H1 (cell line): ENCODE data around the gene FBXL16. TPM values are rescaled to one million over a fixed set of nuclear protein-coding genes. Genes with fewer than 3 reads are reported as not detected.
A peak's percentile ranks its signal among the peaks of the same experiment; 100 is the strongest.

Experiments
- CTCF ChIA-PET: fragments of 300-600 bp; sonication (Branson Sonifier 250); formaldehyde crosslinking; loops from one replicate; lab custom pipeline; 2021; ENCODE audit not compliant: partially characterized antibody; lab: Charles Lee
- POLR2A ChIA-PET: fragments of 300-600 bp; sonication (Branson Sonifier 250); formaldehyde crosslinking; loops from one replicate; lab custom pipeline; 2021; ENCODE audit warnings: inconsistent platforms; ENCODE audit not compliant: partially characterized antibody; lab: Charles Lee
- DNase-seq, 2 experiments: peaks; one replicate each; pipeline versions ENCODE4 v3.0.0 to v3.0.0-alpha.2; 2010 to 2022; ENCODE audit warnings: low spot score in 2 of 2, low read depth in 1 of 2, mixed read lengths in 1 of 2
- FAIRE-seq: peaks from 2 replicates; lab custom pipeline; 2011; peaks lifted over from hg19 to GRCh38; lab: Jason Lieb, UNC
- H2AFZ ChIP-seq: 2 replicates; pipeline ENCODE4 v1.8.1; 2012; ENCODE audit warnings: low read length, inconsistent platforms
- H2AK5ac ChIP-seq: 2 replicates; pipeline ENCODE4 v1.6.1; 2013; ENCODE audit warnings: low read depth, low read length
- H2BK120ac ChIP-seq: replicated peaks from 2 replicates; pipeline ENCODE3; 2013; ENCODE audit warnings: low read depth, low read length, inconsistent platforms
- H2BK12ac ChIP-seq: 2 replicates; pipeline ENCODE4 v1.6.1; 2013; ENCODE audit warnings: low read depth, low read length
- H2BK15ac ChIP-seq: 2 replicates; pipeline ENCODE4 v1.6.1; 2013; ENCODE audit warnings: low read length
- H2BK20ac ChIP-seq: 2 replicates; pipeline ENCODE4 v1.6.1; 2013; ENCODE audit warnings: low read length
- H2BK5ac ChIP-seq: 2 replicates; pipeline ENCODE4 v1.6.1; 2013; ENCODE audit warnings: low read depth, low read length
- H3K14ac ChIP-seq: 2 replicates; pipeline ENCODE4 v1.6.1; 2013; ENCODE audit warnings: inconsistent platforms; ENCODE audit not compliant: insufficient read length
- H3K18ac ChIP-seq: 2 replicates; pipeline ENCODE4 v1.6.1; 2013; ENCODE audit warnings: low read length; ENCODE audit errors: extremely low read depth
- H3K23ac ChIP-seq: 2 replicates; pipeline ENCODE4 v1.6.1; 2013; ENCODE audit warnings: inconsistent platforms; ENCODE audit not compliant: insufficient read length
- H3K23me2 ChIP-seq: 2 replicates; pipeline ENCODE4 v1.6.1; 2013; ENCODE audit warnings: low read depth, low read length
- H3K27ac ChIP-seq: 2 replicates; pipeline ENCODE4 v1.6.1; 2011; ENCODE audit warnings: low read depth, low read length, inconsistent platforms
- H3K27me3 ChIP-seq, 4 experiments: replicated peaks in 1 of 4; 1 replicate in 1 of 4; 2 replicates in 3 of 4; pipeline versions ENCODE4 v1.6.1 to v1.8.1; 2011 to 2013; ENCODE audit warnings: low read length in 3 of 4, mild to moderate bottlenecking in 3 of 4, inconsistent platforms in 2 of 4, mixed read lengths in 2 of 4, moderate library complexity in 1 of 4; ENCODE audit not compliant: control insufficient read depth in 3 of 4, insufficient read depth in 3 of 4; ENCODE audit errors: extremely low read depth in 1 of 4
- H3K36me3 ChIP-seq, 4 experiments: 2 replicates each; pipeline versions ENCODE4 v1.6.1 to v1.8.1; 2011 to 2013; ENCODE audit warnings: mild to moderate bottlenecking in 4 of 4, low read length in 3 of 4, moderate library complexity in 2 of 4, control low read depth in 1 of 4, inconsistent platforms in 1 of 4; ENCODE audit not compliant: insufficient read depth in 4 of 4, control insufficient read depth in 2 of 4
- H3K4ac ChIP-seq: replicated peaks from 2 replicates; pipeline ENCODE3; 2013; ENCODE audit warnings: low read length, low read depth, mixed read lengths, inconsistent platforms; ENCODE audit not compliant: insufficient read length
- H3K4me1 ChIP-seq, 4 experiments: replicated peaks in 1 of 4; 1 replicate in 1 of 4; 2 replicates in 3 of 4; pipeline versions ENCODE4 v1.6.1 to v1.8.1; 2011 to 2013; ENCODE audit warnings: low read length in 3 of 4, inconsistent platforms in 2 of 4, mixed read lengths in 1 of 4; ENCODE audit not compliant: insufficient read depth in 4 of 4, control insufficient read depth in 3 of 4
- H3K4me2 ChIP-seq, 2 experiments: 2 replicates each; pipeline versions ENCODE4 v1.6.1 to v1.8.1; 2011 to 2013; ENCODE audit warnings: low read depth in 2 of 2, low read length in 2 of 2, control low read depth in 1 of 2, inconsistent platforms in 1 of 2, mild to moderate bottlenecking in 1 of 2; ENCODE audit not compliant: insufficient read depth in 1 of 2
- H3K4me3 ChIP-seq, 4 experiments: fragments of 200-600, 300-600 bp in 1 of 4; sonication (generic), shearing (Covaris generic), sonication (Bioruptor Twin) in 1 of 4; 2 replicates each; pipeline versions ENCODE4 v1.5.1 to v1.8.1; 2011 to 2016; ENCODE audit warnings: low read length in 4 of 4, low read depth in 3 of 4, control low read depth in 2 of 4, inconsistent platforms in 2 of 4, mild to moderate bottlenecking in 2 of 4, mixed read lengths in 1 of 4, moderate library complexity in 1 of 4; ENCODE audit not compliant: insufficient read depth in 2 of 4; ENCODE audit errors: extremely low read depth in 1 of 4
- H3K56ac ChIP-seq: replicated peaks from 2 replicates; pipeline ENCODE3; 2013; ENCODE audit warnings: low read depth, mild to moderate bottlenecking, mixed read lengths, low read length, inconsistent platforms; ENCODE audit not compliant: insufficient read length
- H3K79me1 ChIP-seq: 2 replicates; pipeline ENCODE4 v1.6.1; 2013; ENCODE audit warnings: low read depth, low read length, control low read depth
- H3K79me2 ChIP-seq, 2 experiments: 2 replicates each; pipeline versions ENCODE4 v1.6.1 to v1.8.1; 2012 to 2013; ENCODE audit warnings: low read length in 2 of 2, mild to moderate bottlenecking in 2 of 2, inconsistent platforms in 1 of 2; ENCODE audit not compliant: insufficient read depth in 2 of 2, control insufficient read depth in 1 of 2
- H3K9ac ChIP-seq, 4 experiments: replicated peaks in 1 of 4; 1 replicate in 1 of 4; 2 replicates in 3 of 4; pipeline versions ENCODE4 v1.6.1 to v1.8.1; 2011 to 2013; ENCODE audit warnings: low read depth in 3 of 4, low read length in 3 of 4, control low read depth in 2 of 4, mild to moderate bottlenecking in 2 of 4, moderate library complexity in 2 of 4, inconsistent platforms in 1 of 4; ENCODE audit errors: extremely low read depth in 1 of 4
- H3K9me3 ChIP-seq, 2 experiments: 2 replicates each; pipeline versions ENCODE4 v1.6.1 to v1.8.1; 2012 to 2013; ENCODE audit warnings: mild to moderate bottlenecking in 2 of 2, moderate library complexity in 2 of 2, control low read depth in 1 of 2, inconsistent platforms in 1 of 2, low read depth in 1 of 2, low read length in 1 of 2, mixed read lengths in 1 of 2; ENCODE audit not compliant: insufficient read depth in 2 of 2
- H4K20me1 ChIP-seq, 2 experiments: replicated peaks in 1 of 2; 2 replicates each; pipeline versions ENCODE3 to v1.8.1; 2011 to 2013; ENCODE audit warnings: inconsistent platforms in 2 of 2, low read length in 2 of 2, mild to moderate bottlenecking in 1 of 2; ENCODE audit not compliant: insufficient read depth in 2 of 2, control insufficient read depth in 1 of 2
- H4K5ac ChIP-seq: 2 replicates; pipeline ENCODE4 v1.6.1; 2013; ENCODE audit warnings: low read length, low read depth, mixed read lengths, inconsistent platforms; ENCODE audit not compliant: insufficient read length
- H4K8ac ChIP-seq: 2 replicates; pipeline ENCODE4 v1.8.0; 2013; ENCODE audit warnings: mild to moderate bottlenecking, moderate library complexity, low read length, inconsistent platforms; ENCODE audit not compliant: insufficient read depth; ENCODE audit errors: extremely low read depth
- H4K91ac ChIP-seq: replicated peaks from 2 replicates; pipeline ENCODE3; 2013; ENCODE audit warnings: low read length, mixed read lengths, inconsistent platforms; ENCODE audit not compliant: insufficient read length
- ASH2L ChIP-seq: fragments of 200-600, 300-600 bp; sonication (generic); IDR thresholded peaks from one replicate; pipeline ENCODE4 v1.7.1; 2017; ENCODE audit warnings: low read length
- RXRA ChIP-seq: IDR thresholded peaks from 2 replicates; pipeline ENCODE4 v1.6.1; 2011; ENCODE audit warnings: low read depth, mild to moderate bottlenecking, low read length, moderate library complexity; ENCODE audit not compliant: insufficient read depth
- SIN3A ChIP-seq, 2 experiments: IDR thresholded peaks in 1 of 2; conservative IDR thresholded peaks in 1 of 2; 2 replicates each; pipeline ENCODE4 v1.6.1; 2011 to 2012; ENCODE audit warnings: low read length in 2 of 2, improper control_type of control experiment in 1 of 2, low read depth in 1 of 2, mild to moderate bottlenecking in 1 of 2
- SIX5 ChIP-seq: IDR thresholded peaks from 2 replicates; pipeline ENCODE4 v1.6.1; 2011; ENCODE audit warnings: mild to moderate bottlenecking, low read depth, low read length
- SRF ChIP-seq: IDR thresholded peaks from 2 replicates; pipeline ENCODE4 v1.6.1; 2011; ENCODE audit warnings: mild to moderate bottlenecking, low read depth, low read length, moderate library complexity
- TAF7 ChIP-seq: optimal IDR thresholded peaks from 2 replicates; pipeline ENCODE3; 2011; ENCODE audit warnings: low read depth, mild to moderate bottlenecking, inconsistent platforms, low read length, moderate library complexity, borderline replicate concordance
- TBP ChIP-seq: IDR thresholded peaks from 2 replicates; pipeline ENCODE4 v1.6.1; 2011; ENCODE audit warnings: low read depth, low read length, improper control_type of control experiment
- TCF12 ChIP-seq: IDR thresholded peaks from 2 replicates; pipeline ENCODE4 v1.6.1; 2011; ENCODE audit warnings: low read depth, mild to moderate bottlenecking, low read length
- YY1 ChIP-seq: IDR thresholded peaks from 2 replicates; pipeline ENCODE4 v1.6.1; 2011; ENCODE audit warnings: low read depth, mild to moderate bottlenecking, low read length
- WGBS, 2 experiments: shearing (Covaris generic) in 1 of 2; methylation state at CpG; one replicate each; pipeline versions ENCODE4 v1.1.6 to v1.1.7; 2013 to 2015; ENCODE audit warnings: low lambda C conversion rate in 2 of 2, mixed read lengths in 2 of 2, inconsistent platforms in 1 of 2, low coverage in 1 of 2, missing lambda C conversion rate in 1 of 2; ENCODE audit not compliant: insufficient replicate concordance in 2 of 2, insufficient coverage in 1 of 2, insufficient read length in 1 of 2; ENCODE audit errors: extremely low coverage in 1 of 2, missing lambda C conversion rate in 1 of 2; 5-methylcytosine and 5-hydroxymethylcytosine counted together
- polyA plus RNA-seq, 7 experiments: library from polyadenylated mRNA; depleted of rRNA in 3 of 7; stranded (reverse) in 5 of 7; unstranded in 2 of 7; fragments of >200 nt in 5 of 7; fragments of 200-250 nt in 2 of 7; gene quantifications; 1 replicate in 5 of 7; 2 replicates in 1 of 7; 4 replicates in 1 of 7; pipeline versions ENCODE4 v1.2.1 to v1.2.3, GENCODE V29; 2011 to 2013; ENCODE audit warnings: missing spikeins in 2 of 7, mixed read lengths in 2 of 7
- total RNA-seq: library from RNA; stranded (reverse); fragmentation: NEBNext Ultra II Directional; extraction: Animal tissue kit (Norgen Biotek cat#: 25700); gene quantifications from 2 replicates; pipeline ENCODE4 v1.2.1, GENCODE V29; 2021
- TF ChIP-seq, protein P1 (sequence below): IDR thresholded peaks from 2 replicates; pipeline ENCODE4 v1.6.1; 2011; ENCODE audit warnings: low read depth, mild to moderate bottlenecking, low read length; ENCODE audit not compliant: insufficient read depth

Gene FBXL16
- total and polyA plus RNA-seq, 2 of the 8 experiments (the other 6 are each of a cell fraction or from before 2014, with no cell fraction given) = 12.5 to 12.8 TPM

DNA sequence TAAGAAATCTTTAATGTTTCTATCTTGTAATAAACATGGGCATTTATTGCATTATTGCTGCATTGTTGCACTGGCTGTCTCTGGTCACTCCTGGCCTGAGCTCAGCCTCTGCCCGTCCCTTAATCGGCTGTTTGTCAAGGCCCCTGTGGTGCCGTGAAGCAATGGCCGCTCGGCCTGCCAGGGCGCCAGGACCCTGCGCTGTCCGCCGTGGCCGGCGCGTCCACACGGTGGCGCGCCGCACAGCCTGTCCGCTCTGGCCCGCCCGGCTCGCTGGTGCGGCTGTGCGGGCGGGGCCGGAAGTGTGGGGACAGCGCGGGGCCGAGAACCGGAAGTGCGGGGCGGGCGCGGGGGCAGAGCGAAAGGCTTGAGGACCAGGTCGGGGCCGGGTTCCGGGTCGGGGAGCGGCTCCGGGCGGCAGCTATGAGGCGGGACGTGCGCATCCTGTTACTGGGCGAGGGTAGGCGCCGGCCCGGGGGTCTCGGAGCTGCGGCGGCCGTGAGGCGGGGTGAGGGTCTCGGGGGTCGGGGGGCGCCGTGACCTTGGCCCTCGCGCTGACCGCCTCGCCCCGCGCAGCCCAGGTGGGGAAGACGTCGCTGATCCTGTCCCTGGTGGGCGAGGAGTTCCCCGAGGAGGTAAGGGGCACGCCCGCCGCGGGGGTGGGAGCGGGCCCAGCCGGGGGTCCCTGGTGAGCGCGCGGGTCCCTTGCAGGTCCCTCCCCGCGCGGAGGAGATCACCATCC is 37.7 kb downstream of the FBXL16 start, which contains the start of gene RHOT2:
TSS of gene RHOT2 (plus strand) at position 353 of the 739 bp plus-strand sequence. CDS start at position 421, 68 bp downstream.
- peaks cover 0 to 8% (median 5%) of the 10 kb centered on the region in 4 experiments; a peak in 5 of 7 replicates for H3K4me1 ChIP-seq
- H2BK5ac ChIP-seq = 0 out of 2 replicates have a peak within 1 kb of the TSS, but pooled peaks have one; percentile 32
- POLR2A ChIA-PET = interaction anchor here (0.7 to 17.4 kb wide), 10 partner anchors 10 to 142 kb away, joined by 3 to 214 read pairs (median 4); partner anchors contain the start of genes JMJD8, RHBDL1, STUB1 and WDR90
- H3K79me2 ChIP-seq = peaks cover 0 to 13% of the 10 kb centered on the region in 2 experiments; a peak in 1 of 4 replicates
- H3K23me2 ChIP-seq = peaks cover 5% of the 10 kb centered on the region; the same call in 1 of the 2 replicates
- H3K18ac ChIP-seq = no peak within 1 kb of the TSS; the same call in 1 of the 2 replicates
- H3K27ac ChIP-seq = peak within 1 kb of the TSS; percentile 23; the same call in 1 of the 2 replicates
- DNase-seq (peak; percentile 47 to 94), FAIRE-seq (no peak)
- CTCF ChIA-PET = interaction anchor here (0.6 to 12.0 kb wide), 12 partner anchors 8 to 232 kb away, joined by 3 to 104 read pairs (median 4); partner anchors contain the start of genes JMJD8, WDR24 and WDR90
- no peak within 1 kb of the TSS for H2BK20ac ChIP-seq
- H3K4me2 ChIP-seq = peak within 1 kb of the TSS; percentile 46 to 83
- no peak within 1 kb of the TSS for H3K14ac ChIP-seq
- H3K27me3 ChIP-seq = no peaks in the 10 kb centered on the region
- H3K79me1 ChIP-seq = peaks cover 13% of the 10 kb centered on the region
- peak within 1 kb of the TSS; percentile 53; the same call in 1 of the 2 replicates for H2BK12ac ChIP-seq
- H4K20me1 ChIP-seq = peaks cover 4 to 23% of the 10 kb centered on the region in 2 experiments
- H3K23ac ChIP-seq = no peak within 1 kb of the TSS
- WGBS, 2 experiments = 18% methylated on average over 7 of the region's 78 CpGs; no CpG with 5 or more reads in 1 of the 2 experiments
- H4K8ac ChIP-seq = peak within 1 kb of the TSS; percentile 89
- peaks cover 11 to 37% (median 31%) of the 10 kb centered on the region in 4 experiments; a peak in 7 of 8 replicates for H3K36me3 ChIP-seq
- H4K5ac ChIP-seq = no peak within 1 kb of the TSS
- no peak within 1 kb of the TSS for H2AFZ ChIP-seq
- peak within 1 kb of the TSS; percentile 38 to 75 (median 57) for H3K9ac ChIP-seq
- no peak within 1 kb of the TSS for H2BK120ac ChIP-seq
- H2AK5ac ChIP-seq = peak within 1 kb of the TSS; percentile 4; the same call in 1 of the 2 replicates
- peak within 1 kb of the TSS; percentile 71 to 89 (median 76) for H3K4me3 ChIP-seq
- H3K4ac ChIP-seq = peak within 1 kb of the TSS; percentile 85
- H4K91ac ChIP-seq = peak within 1 kb of the TSS; percentile 81
- H3K9me3 ChIP-seq = no peaks in the 10 kb centered on the region
- H3K56ac ChIP-seq = peak within 1 kb of the TSS; percentile 39
- peak within 1 kb of the TSS; percentile 46; the same call in 1 of the 2 replicates for H2BK15ac ChIP-seq
- TF ChIP-seq TCF12 (0 out of 2 replicates have a peak, but pooled peaks have one; percentile 26), TAF7 (peak; percentile 80), ASH2L (peak; percentile 51), YY1 (peak; percentile 97), SRF (no peak; the same call in 1 of the 2 replicates), TBP (peak; percentile 59; the same call in 1 of the 2 replicates), RXRA (no peak), SIX5 (no peak), SIN3A (conservative IDR thresholded peaks at IDR 0.05 in 1 of 2, IDR thresholded peaks at IDR 0.05 in 1 of 2; ENCODE audit: low read depth in 1 of 2, low read length in 2 of 2) (peak; percentile 81 to 91; a peak in 2 of 4 replicates)
- TF ChIP-seq, protein P1, sequence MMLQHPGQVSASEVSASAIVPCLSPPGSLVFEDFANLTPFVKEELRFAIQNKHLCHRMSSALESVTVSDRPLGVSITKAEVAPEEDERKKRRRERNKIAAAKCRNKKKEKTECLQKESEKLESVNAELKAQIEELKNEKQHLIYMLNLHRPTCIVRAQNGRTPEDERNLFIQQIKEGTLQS = no peak
